IPS-20b (cell line): ENCODE data around the gene FIGNL2.

Source experiments
- H3K27ac ChIP-seq: one replicate; pipeline ENCODE4 v1.5.1; 2013; ENCODE audit warnings: low read length
- H3K27me3 ChIP-seq: 2 replicates; pipeline ENCODE4 v1.6.1; 2013; ENCODE audit warnings: mild to moderate bottlenecking, low read length, inconsistent platforms; ENCODE audit not compliant: insufficient read depth
- H3K36me3 ChIP-seq: 2 replicates; pipeline ENCODE4 v1.6.1; 2013; ENCODE audit warnings: low read depth, mild to moderate bottlenecking, inconsistent platforms, low read length, moderate library complexity; ENCODE audit not compliant: insufficient read depth
- H3K4me1 ChIP-seq: 2 replicates; pipeline ENCODE4 v1.6.1; 2013; ENCODE audit warnings: mild to moderate bottlenecking, control low read depth, inconsistent platforms, low read length, moderate library complexity; ENCODE audit not compliant: insufficient read depth
- H3K4me3 ChIP-seq: 2 replicates; pipeline ENCODE4 v1.5.1; 2013; ENCODE audit warnings: mild to moderate bottlenecking, low read length, inconsistent platforms
- H3K9ac ChIP-seq: 2 replicates; pipeline ENCODE4 v1.6.1; 2013; ENCODE audit warnings: low read depth, mild to moderate bottlenecking, inconsistent platforms, low read length, moderate library complexity
- H3K9me3 ChIP-seq: 2 replicates; pipeline ENCODE4 v1.6.1; 2013; ENCODE audit warnings: mild to moderate bottlenecking, low read depth, low read length, inconsistent platforms; ENCODE audit not compliant: insufficient read depth

FIGNL2 gene

GRCh38 chr12:51827925-51828818 lies 20.3 kb downstream of the FIGNL2 start:
- Histone ChIP-seq H3K4me3 (peak overlapping the region; percentile 17), H3K27ac (peak overlapping the region; percentile 36), H3K9ac (peak overlapping the region; percentile 57), H3K4me1 (peaks cover 22% of the 10 kb centered on the region; the same call in 1 of the 2 replicates), H3K9me3 (no peaks in the 10 kb centered on the region), H3K27me3 (no peaks in the 10 kb centered on the region), H3K36me3 (no peaks in the 10 kb centered on the region)

- Histone ChIP-seq H3K27ac (no peak overlapping the region), H3K4me1 (peaks cover 22% of the 10 kb centered on the region; the same call in 1 of the 2 replicates), H3K9me3 (no peaks in the 10 kb centered on the region), H3K36me3 (no peaks in the 10 kb centered on the region), H3K9ac (no peak overlapping the region), H3K27me3 (no peaks in the 10 kb centered on the region), H3K4me3 (no peak overlapping the region)
Measured at GRCh38 chr12:51826881-51827280, 21.6 kb downstream of the FIGNL2 start.

GRCh38 chr12:51825216-51825615 lies 23.3 kb downstream of the FIGNL2 start:
- no peaks in the 10 kb centered on the region for H3K36me3 ChIP-seq
- no peak overlapping the region for H3K4me3 ChIP-seq
- no peak overlapping the region for H3K27ac ChIP-seq
- H3K9ac ChIP-seq = no peak overlapping the region
- no peaks in the 10 kb centered on the region; the same call in 1 of the 2 replicates for H3K27me3 ChIP-seq
- peaks cover 16% of the 10 kb centered on the region; the same call in 1 of the 2 replicates for H3K4me1 ChIP-seq
- no peaks in the 10 kb centered on the region for H3K9me3 ChIP-seq

GRCh38 chr12:51823875-51824565 lies 24.5 kb downstream of the FIGNL2 start:
- Histone ChIP-seq H3K4me1 (peaks cover 10% of the 10 kb centered on the region; the same call in 1 of the 2 replicates), H3K27ac (no peak overlapping the region), H3K4me3 (no peak overlapping the region), H3K9me3 (no peaks in the 10 kb centered on the region), H3K36me3 (no peaks in the 10 kb centered on the region), H3K9ac (no peak overlapping the region), H3K27me3 (no peaks in the 10 kb centered on the region; the same call in 1 of the 2 replicates)

- Histone ChIP-seq H3K4me3 (no peak overlapping the region), H3K27ac (no peak overlapping the region), H3K27me3 (peaks cover 3% of the 10 kb centered on the region; the same call in 1 of the 2 replicates), H3K36me3 (no peaks in the 10 kb centered on the region), H3K9ac (no peak overlapping the region), H3K4me1 (peaks cover under 1% of the 10 kb centered on the region; the same call in 1 of the 2 replicates), H3K9me3 (no peaks in the 10 kb centered on the region)
Measured at GRCh38 chr12:51822956-51823355, 25.6 kb downstream of the FIGNL2 start.

GRCh38 chr12:51822261-51822616 lies 26.3 kb downstream of the FIGNL2 start:
- Histone ChIP-seq H3K27me3 (peaks cover 3% of the 10 kb centered on the region; the same call in 1 of the 2 replicates), H3K9ac (no peak overlapping the region), H3K36me3 (no peaks in the 10 kb centered on the region), H3K9me3 (no peaks in the 10 kb centered on the region), H3K4me3 (no peak overlapping the region; the same call in 1 of the 2 replicates), H3K4me1 (no peaks in the 10 kb centered on the region), H3K27ac (no peak overlapping the region)

GRCh38 chr12:51821440-51822260 lies 26.9 kb downstream of the FIGNL2 start:
- no peak overlapping the region for H3K27ac ChIP-seq
- no peak overlapping the region; the same call in 1 of the 2 replicates for H3K4me3 ChIP-seq
- no peaks in the 10 kb centered on the region for H3K36me3 ChIP-seq
- H3K9ac ChIP-seq = no peak overlapping the region
- H3K9me3 ChIP-seq = no peaks in the 10 kb centered on the region
- no peaks in the 10 kb centered on the region for H3K4me1 ChIP-seq
- peaks cover 8% of the 10 kb centered on the region for H3K27me3 ChIP-seq

- peaks cover 16% of the 10 kb centered on the region for H3K27me3 ChIP-seq
- H3K9ac ChIP-seq = no peak overlapping the region
- no peaks in the 10 kb centered on the region for H3K9me3 ChIP-seq
- H3K4me1 ChIP-seq = no peaks in the 10 kb centered on the region
- H3K36me3 ChIP-seq = no peaks in the 10 kb centered on the region
- H3K4me3 ChIP-seq = no peak overlapping the region
- H3K27ac ChIP-seq = no peak overlapping the region
Measured at GRCh38 chr12:51820526-51821439, 27.7 kb downstream of the FIGNL2 start.

GRCh38 chr12:51819736-51820525 lies 28.6 kb downstream of the FIGNL2 start:
- no peak overlapping the region for H3K4me3 ChIP-seq
- H3K4me1 ChIP-seq = peaks cover 1% of the 10 kb centered on the region; the same call in 1 of the 2 replicates
- H3K27ac ChIP-seq = no peak overlapping the region
- no peaks in the 10 kb centered on the region for H3K9me3 ChIP-seq
- peaks cover 25% of the 10 kb centered on the region for H3K27me3 ChIP-seq
- no peaks in the 10 kb centered on the region for H3K36me3 ChIP-seq
- no peak overlapping the region for H3K9ac ChIP-seq
